Muscle of leg (tissue), 11 donors: Measurements from ENCODE around the gene GPC6. TPM values are rescaled to one million over a fixed set of nuclear protein-coding genes. Genes with fewer than 3 reads are reported as not detected.

ENCODE experiments used
- DNase-seq: peaks from one replicate; pipeline ENCODE4 v3.0.0; 2013
- H3K27ac ChIP-seq: one replicate; pipeline ENCODE4 v1.5.1; 2013; ENCODE audit warnings: mild to moderate bottlenecking, low read length, control low read depth
- H3K27me3 ChIP-seq: one replicate; pipeline ENCODE4 v1.6.1; 2013; ENCODE audit warnings: low read length; ENCODE audit not compliant: control insufficient read depth, insufficient read depth
- H3K36me3 ChIP-seq: one replicate; pipeline ENCODE4 v1.6.1; 2013; ENCODE audit warnings: low read length; ENCODE audit not compliant: control insufficient read depth, insufficient read depth
- H3K4me1 ChIP-seq: one replicate; pipeline ENCODE4 v1.6.1; 2013; ENCODE audit warnings: low read length; ENCODE audit not compliant: control insufficient read depth, insufficient read depth
- H3K4me3 ChIP-seq: one replicate; pipeline ENCODE4 v1.5.1; 2013; ENCODE audit warnings: low read length, control low read depth
- H3K9me3 ChIP-seq: replicated peaks from 2 replicates; pipeline ENCODE4 v1.6.1; 2013; ENCODE audit warnings: low read depth, low read length; ENCODE audit not compliant: control insufficient read depth
- WGBS: methylation state at CpG from one replicate; pipeline ENCODE4 v1.1.5; 2013; ENCODE audit warnings: missing lambda C conversion rate; ENCODE audit not compliant: insufficient coverage; 5-methylcytosine and 5-hydroxymethylcytosine counted together
- polyA plus RNA-seq, 8 donors: library from polyadenylated mRNA; unstranded; fragments of 120-200 nt; gene quantifications; one replicate each; pipeline versions ENCODE4 v1.2.1 to v1.2.3, GENCODE V29; 2013; ENCODE audit warnings: inconsistent platforms in 1 of 8, low replicate concordance in 1 of 8; ENCODE audit not compliant: insufficient read length in 8 of 8, insufficient read depth in 1 of 8
- total RNA-seq: library from RNA; stranded (reverse); fragments of 120-200 nt; gene quantifications from one replicate; pipeline ENCODE4 v1.2.4, GENCODE V29; 2013

The GPC6 gene
- total and polyA plus RNA-seq, 9 donors, result 5.6 to 20.0 (median 9.9) TPM

DNA sequence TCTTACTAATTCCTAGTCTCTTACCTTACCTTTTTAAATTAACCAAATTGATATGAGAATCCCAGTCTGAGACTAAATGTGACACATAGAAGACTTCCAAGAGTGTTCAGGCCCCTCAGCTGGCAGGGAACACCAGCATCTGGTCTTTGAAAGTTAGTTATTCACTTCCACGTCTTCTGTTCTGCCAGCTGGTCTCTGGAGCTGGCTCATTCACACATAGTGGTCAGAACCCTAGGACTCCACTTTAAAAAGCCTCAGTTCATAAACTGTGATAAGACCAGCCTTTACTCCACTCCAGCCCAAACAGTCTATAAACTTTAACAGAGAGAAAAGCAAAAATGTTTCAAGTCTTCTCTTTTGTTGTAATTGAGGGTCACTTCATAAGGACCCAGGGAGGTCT lies 989.9 kb downstream of the GPC6 start:
- no peaks in the 10 kb centered on the region for H3K9me3 ChIP-seq
- H3K4me3 ChIP-seq, result no peak overlapping the region
- no peaks in the 10 kb centered on the region for H3K36me3 ChIP-seq
- no peaks in the 10 kb centered on the region for H3K4me1 ChIP-seq
- no peak overlapping the region for H3K27ac ChIP-seq
- 55% methylated on average over 1 of the region's 1 CpG for WGBS
- DNase-seq, result no peak
- no peaks in the 10 kb centered on the region for H3K27me3 ChIP-seq

DNA sequence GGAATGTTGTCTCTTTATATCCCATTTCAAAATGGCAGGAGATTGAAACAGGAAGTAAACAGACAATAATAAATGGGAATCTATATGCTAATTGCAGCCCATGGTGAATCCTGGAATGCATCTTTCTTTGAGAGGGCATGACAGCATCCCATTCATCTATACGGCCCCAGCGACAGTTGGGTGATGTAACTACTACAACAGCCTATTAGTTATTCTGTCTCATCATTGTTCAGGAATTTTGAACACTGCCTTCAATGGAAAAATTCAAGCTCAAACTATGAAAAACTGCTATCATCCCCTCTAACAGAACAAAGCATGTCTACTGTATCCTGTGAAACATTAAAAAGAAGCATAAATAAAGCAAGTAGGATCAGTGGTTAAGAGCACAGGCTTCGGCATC lies 990.8 kb downstream of the GPC6 start:
- Histone ChIP-seq H3K4me3 (no peak overlapping the region), H3K27me3 (no peaks in the 10 kb centered on the region), H3K9me3 (no peaks in the 10 kb centered on the region), H3K27ac (no peak overlapping the region), H3K36me3 (no peaks in the 10 kb centered on the region), H3K4me1 (no peaks in the 10 kb centered on the region)
- DNase-seq, result no peak
- 57% methylated on average over 2 of the region's 3 CpGs for WGBS

GRCh38 chr13:94218537-94218936 lies 991.9 kb downstream of the GPC6 start:
- no peaks in the 10 kb centered on the region for H3K9me3 ChIP-seq
- no peaks in the 10 kb centered on the region for H3K36me3 ChIP-seq
- no peak overlapping the region for H3K27ac ChIP-seq
- no peak for DNase-seq
- H3K4me3 ChIP-seq, result no peak overlapping the region
- H3K4me1 ChIP-seq, result no peaks in the 10 kb centered on the region
- WGBS, result 83% methylated on average over 1 of the region's 2 CpGs
- no peaks in the 10 kb centered on the region for H3K27me3 ChIP-seq

- DNase-seq, result no peak
- Histone ChIP-seq H3K27ac (no peak overlapping the region), H3K4me1 (no peaks in the 10 kb centered on the region), H3K27me3 (no peaks in the 10 kb centered on the region), H3K9me3 (no peaks in the 10 kb centered on the region), H3K4me3 (no peak overlapping the region), H3K36me3 (no peaks in the 10 kb centered on the region)
- no CpG with 5 or more reads among the region's 3 CpGs for WGBS
Measured at GRCh38 chr13:94218951-94219350, 992.3 kb downstream of the GPC6 start.

DNA sequence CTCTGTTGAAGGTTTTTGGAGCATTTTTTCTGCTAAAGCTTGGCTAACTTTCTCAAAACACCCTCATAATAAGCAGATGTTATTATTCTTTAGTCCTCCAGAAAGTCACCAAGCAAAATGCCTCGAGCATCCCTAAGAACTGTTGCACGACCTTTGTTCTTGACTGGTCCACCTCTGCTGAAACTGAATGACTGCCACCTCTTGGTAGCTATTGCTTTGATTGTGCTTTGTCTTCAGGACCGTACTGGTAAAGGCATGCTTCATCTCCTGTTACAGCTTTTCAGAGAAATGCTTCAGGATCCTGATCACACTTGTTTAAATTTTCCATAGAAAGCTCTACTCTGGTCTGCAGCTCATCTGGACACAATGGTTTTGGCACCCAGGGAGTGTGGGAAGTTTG lies 998.1 kb downstream of the GPC6 start:
- WGBS, result 93% methylated on average over 2 of the region's 3 CpGs
- Histone ChIP-seq H3K9me3 (no peaks in the 10 kb centered on the region), H3K27ac (no peak overlapping the region), H3K36me3 (no peaks in the 10 kb centered on the region), H3K4me1 (no peaks in the 10 kb centered on the region), H3K27me3 (no peaks in the 10 kb centered on the region), H3K4me3 (no peak overlapping the region)
- DNase-seq, result no peak

DNA sequence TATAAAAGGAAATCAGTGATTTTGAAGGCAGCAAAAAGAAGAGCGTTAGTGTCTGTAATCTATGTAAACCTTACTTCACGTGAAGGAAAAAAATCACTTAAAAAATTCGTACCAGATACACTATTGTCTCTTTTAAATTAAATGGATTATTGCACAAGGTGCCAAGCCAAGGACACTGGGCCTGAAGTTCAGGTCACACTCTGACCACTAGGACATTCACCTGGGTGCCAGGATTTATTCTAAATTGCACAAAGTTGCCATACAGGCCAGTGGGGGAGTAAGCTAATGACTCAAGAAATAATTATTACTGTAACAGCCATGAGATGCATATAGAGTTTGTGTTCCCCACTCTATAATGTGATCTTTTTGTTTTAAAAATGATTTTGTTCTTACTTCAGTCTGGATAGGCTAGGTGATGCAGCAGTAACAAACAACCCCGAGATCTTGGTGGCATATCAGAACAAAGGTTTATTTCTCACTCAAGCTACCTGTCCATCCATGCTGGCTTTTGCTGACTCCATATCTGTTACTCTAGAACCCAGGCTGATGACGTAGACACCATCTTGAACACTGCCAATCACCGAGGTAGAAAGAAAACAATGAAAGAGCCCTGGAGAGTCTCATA lies 1000.8 kb downstream of the GPC6 start:
- no peak overlapping the region for H3K27ac ChIP-seq
- H3K27me3 ChIP-seq, result no peaks in the 10 kb centered on the region
- no peak overlapping the region for H3K4me3 ChIP-seq
- H3K4me1 ChIP-seq, result no peaks in the 10 kb centered on the region
- WGBS, result 90% methylated on average over 1 of the region's 6 CpGs
- H3K36me3 ChIP-seq, result no peaks in the 10 kb centered on the region
- DNase-seq, result no peak
- H3K9me3 ChIP-seq, result no peaks in the 10 kb centered on the region

- no peaks in the 10 kb centered on the region for H3K27me3 ChIP-seq
- no peaks in the 10 kb centered on the region for H3K9me3 ChIP-seq
- peaks cover under 1% of the 10 kb centered on the region for H3K4me1 ChIP-seq
- H3K27ac ChIP-seq, result no peak overlapping the region
- no peaks in the 10 kb centered on the region for H3K36me3 ChIP-seq
- DNase-seq, result peak; percentile 88
- WGBS, result no CpG with 5 or more reads among the region's 1 CpG
- no peak overlapping the region for H3K4me3 ChIP-seq
Measured at GRCh38 chr13:94228763-94229162, 1002.2 kb downstream of the GPC6 start.

GRCh38 chr13:94232161-94232950 lies 1005.7 kb downstream of the GPC6 start:
- Histone ChIP-seq H3K27ac (no peak overlapping the region), H3K4me3 (no peak overlapping the region), H3K36me3 (no peaks in the 10 kb centered on the region), H3K27me3 (no peaks in the 10 kb centered on the region), H3K9me3 (no peaks in the 10 kb centered on the region), H3K4me1 (peaks cover 3% of the 10 kb centered on the region)
- 17% methylated on average over 2 of the region's 9 CpGs for WGBS
- peak; percentile 16 for DNase-seq

- WGBS, result no CpG with 5 or more reads among the region's 2 CpGs
- no peak for DNase-seq
- Histone ChIP-seq H3K4me3 (no peak overlapping the region), H3K9me3 (no peaks in the 10 kb centered on the region), H3K27ac (no peak overlapping the region), H3K27me3 (no peaks in the 10 kb centered on the region), H3K36me3 (no peaks in the 10 kb centered on the region), H3K4me1 (peaks cover 3% of the 10 kb centered on the region)
Measured at GRCh38 chr13:94232956-94233355, 1006.3 kb downstream of the GPC6 start.

GRCh38 chr13:94233401-94233800 lies 1006.8 kb downstream of the GPC6 start:
- DNase-seq, result peak; percentile 84
- Histone ChIP-seq H3K9me3 (no peaks in the 10 kb centered on the region), H3K4me3 (no peak overlapping the region), H3K36me3 (no peaks in the 10 kb centered on the region), H3K27ac (no peak overlapping the region), H3K27me3 (no peaks in the 10 kb centered on the region), H3K4me1 (peaks cover 3% of the 10 kb centered on the region)
- WGBS, result no CpG with 5 or more reads among the region's 5 CpGs
